Esophagus mucosa (tissue), 1 donor: ENCODE results near the gene RPAIN. TPM values are rescaled to one million over a fixed set of nuclear protein-coding genes. Genes with fewer than 3 reads are reported as not detected.
"Not testable (repeated sequence)": the region's sequence is repeated elsewhere in the genome, so short reads cannot be mapped to it uniquely, and the experiment has no call there.

Source experiments
- ATAC-seq: fragments of 200-7000 bp; cut with Tn5 transposase; one replicate; pipeline ENCODE4 v1.9.1; 2020
- total RNA-seq: library from RNA; stranded (reverse); gene quantifications from one replicate; pipeline ENCODE4 v1.2.4, GENCODE V29; 2023
- donor health status: DM: yes; HTN: yes; CAD: no.

RPAIN gene
- total RNA-seq, 1 donor from 2014 or later, result 20.7 TPM

- ATAC-seq, result peak; percentile 78
Measured at GRCh38 chr17:5430413-5430999, 10.5 kb downstream of the RPAIN start.

- not testable (repeated sequence) for ATAC-seq
Measured at GRCh38 chr17:5431234-5431633, 11.3 kb downstream of the RPAIN start.

- ATAC-seq, result peak; percentile 85
Measured at GRCh38 chr17:5431949-5432556, 12.1 kb downstream of the RPAIN start.

GRCh38 chr17:5434984-5435383 lies 15.0 kb downstream of the RPAIN start:
- ATAC-seq, result no peak

- ATAC-seq, result not testable (repeated sequence)
Measured at GRCh38 chr17:5435781-5436315, 15.9 kb downstream of the RPAIN start.

GRCh38 chr17:5437721-5438317 lies 17.8 kb downstream of the RPAIN start:
- ATAC-seq, result no peak

GRCh38 chr17:5438716-5439445 lies 18.9 kb downstream of the RPAIN start, which contains the start of gene C1QBP:
C1QBP (minus strand) TSS chr17:5439155; CDS start chr17:5439073, 82 bp downstream.
- ATAC-seq, result peak; percentile 96

- ATAC-seq, result no peak
Measured at GRCh38 chr17:5439446-5439764, 19.4 kb downstream of the RPAIN start.

GRCh38 chr17:5443728-5444127 lies 23.7 kb downstream of the RPAIN start:
- ATAC-seq, result no peak

- no peak for ATAC-seq
Measured at GRCh38 chr17:5444209-5444608, 24.2 kb downstream of the RPAIN start.

- ATAC-seq, result no peak
Measured at GRCh38 chr17:5446786-5447185, 26.8 kb downstream of the RPAIN start.

- no peak for ATAC-seq
Measured at GRCh38 chr17:5464717-5465507, 44.9 kb downstream of the RPAIN start.

- no peak for ATAC-seq
Measured at GRCh38 chr17:5466295-5466694, 46.3 kb downstream of the RPAIN start.

- no peak for ATAC-seq
Measured at GRCh38 chr17:5467416-5467815, 47.4 kb downstream of the RPAIN start.

- ATAC-seq, result peak; percentile 14
Measured at GRCh38 chr17:5468075-5468473, 48.1 kb downstream of the RPAIN start.

- no peak for ATAC-seq
Measured at GRCh38 chr17:5472511-5472910, 52.5 kb downstream of the RPAIN start.

GRCh38 chr17:5473906-5474305 lies 53.9 kb downstream of the RPAIN start:
- no peak for ATAC-seq

- ATAC-seq, result no peak
Measured at GRCh38 chr17:5478992-5479391, 59.0 kb downstream of the RPAIN start.

GRCh38 chr17:5480962-5481361 lies 61.0 kb downstream of the RPAIN start:
- ATAC-seq, result no peak

GRCh38 chr17:5481451-5481850 lies 61.5 kb downstream of the RPAIN start:
- ATAC-seq, result no peak
